Measurements from ENCODE around the gene RIPOR3.
"Not testable (repeated sequence)": the region's sequence is repeated elsewhere in the genome, so short reads cannot be mapped to it uniquely, and the experiment has no call there.

RIPOR3 gene

DNA sequence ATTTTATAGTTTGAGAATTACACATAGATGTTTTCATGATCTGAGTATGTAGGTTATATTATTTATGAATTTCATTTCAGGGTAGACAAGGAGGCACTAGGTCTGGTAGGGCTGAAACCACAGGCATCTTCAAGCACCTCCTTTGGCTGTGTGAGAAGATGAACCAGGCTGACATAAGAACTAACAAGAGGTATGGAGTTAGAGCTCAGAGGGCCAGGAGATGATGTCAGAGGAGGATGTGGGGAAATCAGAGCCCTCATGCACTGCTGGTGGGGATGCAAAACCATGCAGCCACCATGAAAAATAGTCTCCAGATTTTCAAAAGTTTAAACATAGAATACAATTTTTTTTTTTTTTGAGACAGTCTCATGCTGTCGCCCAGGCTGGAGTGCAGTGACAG lies 13.6 kb upstream of the RIPOR3 start:
- DNase-seq (ENCODE audit: low read depth) = no peak

DNA sequence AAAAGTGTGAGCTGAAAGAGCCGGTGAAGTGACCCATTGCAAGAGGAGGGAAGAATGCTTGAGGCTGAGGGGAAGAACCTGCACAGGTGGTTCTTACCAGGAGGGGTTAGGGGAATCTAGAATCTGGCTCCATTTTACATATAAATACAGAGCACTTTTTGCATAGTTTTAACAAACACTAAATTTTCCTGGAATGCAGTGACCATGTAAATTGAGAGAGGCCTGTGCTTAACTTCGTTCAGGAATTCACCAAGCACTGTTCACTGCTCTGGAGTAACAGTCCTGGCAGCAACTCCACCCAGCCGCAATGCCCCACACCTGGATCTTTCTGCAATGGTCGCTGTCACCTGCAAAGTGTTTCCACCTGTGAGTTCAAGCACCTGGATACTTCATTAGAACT lies 13.2 kb upstream of the RIPOR3 start:
- DNase-seq (ENCODE audit: low read depth) = no peak

DNA sequence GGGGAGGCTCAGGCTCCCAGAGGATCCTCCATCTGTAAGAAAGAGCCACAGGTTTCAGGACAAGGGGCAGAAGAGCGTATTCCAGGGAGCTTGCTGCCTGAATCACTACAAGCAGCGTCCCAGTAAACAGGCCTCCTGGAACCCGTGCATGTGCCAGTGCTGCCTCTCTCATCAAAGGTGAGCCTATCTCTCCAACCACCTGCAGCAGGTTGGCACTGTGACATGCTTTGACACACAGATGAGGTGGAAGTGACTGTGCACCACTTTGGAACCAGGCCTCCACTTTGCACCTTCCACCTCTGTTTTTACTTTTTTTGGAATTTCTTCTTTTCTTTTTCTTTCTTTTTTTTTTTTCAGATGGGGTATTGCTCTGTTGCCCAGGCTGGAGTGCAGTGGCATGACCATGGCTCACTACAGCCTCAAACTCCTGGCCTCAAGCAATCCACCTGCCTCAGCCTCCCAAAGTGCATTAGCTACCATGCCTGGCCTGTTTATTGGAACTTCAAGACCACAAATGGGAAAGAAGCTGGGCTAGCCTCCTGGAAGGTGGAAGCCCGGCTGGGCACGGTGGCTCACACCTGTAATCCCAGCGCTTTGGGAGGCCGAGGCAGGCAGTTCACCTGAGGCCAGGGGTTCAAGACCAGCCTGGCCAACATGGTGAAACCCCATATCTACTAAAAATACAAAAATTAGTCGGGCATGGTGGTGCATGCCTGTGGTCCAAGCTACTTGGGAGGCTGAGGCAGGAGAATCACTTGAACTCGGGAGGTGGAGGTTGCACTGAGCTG lies 12.5 kb upstream of the RIPOR3 start:
- not testable (repeated sequence) for DNase-seq (ENCODE audit: low read depth)

DNA sequence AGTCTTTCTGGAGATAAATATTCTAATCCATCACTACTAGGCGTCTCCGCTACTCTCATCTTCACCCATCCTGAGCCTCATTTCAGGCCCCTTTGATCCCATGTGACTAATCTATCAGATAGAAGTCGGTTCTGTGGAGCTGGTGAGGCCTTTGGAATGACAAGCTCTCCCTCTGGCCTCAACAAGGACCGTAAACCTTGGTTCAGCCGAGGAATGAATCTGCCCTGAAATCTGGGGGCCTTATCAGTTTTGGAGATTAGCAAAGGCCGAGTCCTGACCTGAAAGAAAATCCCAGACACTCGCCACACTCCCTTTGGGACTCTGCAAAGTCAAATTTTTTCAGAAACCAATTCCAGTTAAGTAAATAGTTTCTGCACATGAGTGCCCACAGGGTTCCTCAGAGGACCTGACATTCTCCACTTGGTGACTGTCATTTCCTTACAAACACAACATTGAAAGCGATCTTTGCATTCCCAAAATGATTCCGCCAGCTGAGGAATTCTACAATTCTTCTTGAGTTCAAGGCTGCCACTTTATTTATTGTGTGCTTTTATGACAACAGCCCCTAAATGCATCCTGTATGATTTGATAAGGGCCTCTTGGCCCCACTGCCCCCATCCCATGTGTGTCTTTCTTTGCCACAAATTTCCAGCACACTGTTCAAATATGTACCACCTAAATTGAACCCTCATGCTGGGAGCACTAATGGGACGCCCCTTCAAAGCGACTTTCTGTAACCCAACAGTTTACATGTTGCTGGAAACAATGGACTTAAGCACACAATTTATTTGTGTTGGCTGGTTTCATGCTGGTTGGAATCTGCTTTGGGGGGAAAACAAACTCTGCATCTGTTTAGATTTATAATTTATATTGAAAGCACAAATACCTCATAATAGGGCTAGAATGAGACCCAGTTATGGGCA lies 10.0 kb upstream of the RIPOR3 start:
- no peak for DNase-seq (ENCODE audit: low read depth)

DNA sequence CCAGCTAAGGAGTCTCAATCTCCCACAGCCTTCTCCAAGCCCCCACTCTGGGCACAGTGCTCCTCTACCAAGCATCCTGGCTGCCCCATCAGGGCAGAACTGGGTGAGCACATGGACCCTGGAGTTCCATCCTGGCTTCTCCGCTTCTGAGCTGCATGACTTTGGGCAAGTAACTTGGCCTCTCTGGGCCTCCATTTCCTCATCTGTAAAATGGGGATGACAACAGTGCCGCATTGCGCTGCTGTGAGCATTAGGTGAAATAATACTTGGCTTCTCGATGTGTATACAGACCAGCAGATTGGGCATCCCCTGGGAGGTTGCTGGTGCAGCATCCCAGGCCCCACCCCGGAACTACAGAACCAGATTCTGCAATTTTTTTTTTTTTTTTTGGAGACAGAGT lies 8.3 kb upstream of the RIPOR3 start:
- DNase-seq (ENCODE audit: low read depth) = no peak

DNA sequence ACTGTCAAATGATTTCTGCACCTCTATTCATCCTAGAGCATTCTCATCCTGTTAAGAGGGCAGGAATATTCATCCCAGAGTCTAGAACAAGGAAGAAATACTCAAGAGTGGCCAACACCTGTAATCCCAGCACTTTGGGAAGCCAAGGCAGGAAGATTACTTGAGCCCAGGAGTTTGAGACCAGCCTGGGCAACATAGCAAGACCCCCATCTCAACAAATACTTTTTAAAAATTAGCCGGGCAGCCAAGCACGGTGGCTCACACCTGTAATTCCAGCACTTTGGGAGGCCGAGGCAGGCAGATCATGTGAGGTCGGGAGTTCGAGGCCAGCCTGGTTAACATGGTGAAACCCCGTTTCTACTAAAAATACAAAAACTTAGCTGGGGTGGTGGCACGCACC lies 6.9 kb upstream of the RIPOR3 start:
- DNase-seq (ENCODE audit: low read depth) = not testable (repeated sequence)

DNA sequence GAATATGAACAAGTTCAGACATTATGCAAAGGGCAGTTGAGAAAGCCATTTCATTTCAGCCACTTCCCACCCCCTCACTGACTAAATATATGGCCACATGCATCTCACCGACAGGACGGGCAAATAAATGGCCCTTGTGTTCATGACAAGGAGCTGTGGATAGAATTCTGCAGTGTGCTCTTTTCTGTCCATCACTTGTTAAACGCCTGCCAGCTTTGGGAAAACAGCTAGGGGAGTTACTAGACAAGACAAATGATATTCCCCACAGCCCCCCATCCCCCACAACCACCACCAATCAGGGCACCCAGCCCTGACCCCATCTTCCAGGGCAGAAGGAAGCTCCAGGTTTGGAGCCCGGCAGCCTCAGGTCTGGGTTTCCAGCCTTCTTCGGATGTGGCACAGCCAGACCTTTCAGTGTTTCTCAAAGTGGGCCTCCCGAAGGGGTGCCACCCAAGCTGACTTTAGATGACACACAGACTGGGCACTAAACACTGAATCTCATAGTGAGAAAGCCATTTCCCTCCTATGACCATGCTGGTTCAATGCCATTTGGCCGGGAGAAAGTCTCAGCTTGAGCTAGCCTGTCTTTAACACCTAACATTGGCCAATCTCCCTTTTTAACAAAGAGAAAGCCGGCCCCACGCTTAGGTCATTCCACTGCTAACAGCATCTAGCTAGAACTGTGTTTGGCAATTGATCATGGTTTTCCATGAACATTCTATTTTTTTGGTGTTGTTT lies 4.0 kb upstream of the RIPOR3 start:
- DNase-seq (ENCODE audit: low read depth) = no peak

DNA sequence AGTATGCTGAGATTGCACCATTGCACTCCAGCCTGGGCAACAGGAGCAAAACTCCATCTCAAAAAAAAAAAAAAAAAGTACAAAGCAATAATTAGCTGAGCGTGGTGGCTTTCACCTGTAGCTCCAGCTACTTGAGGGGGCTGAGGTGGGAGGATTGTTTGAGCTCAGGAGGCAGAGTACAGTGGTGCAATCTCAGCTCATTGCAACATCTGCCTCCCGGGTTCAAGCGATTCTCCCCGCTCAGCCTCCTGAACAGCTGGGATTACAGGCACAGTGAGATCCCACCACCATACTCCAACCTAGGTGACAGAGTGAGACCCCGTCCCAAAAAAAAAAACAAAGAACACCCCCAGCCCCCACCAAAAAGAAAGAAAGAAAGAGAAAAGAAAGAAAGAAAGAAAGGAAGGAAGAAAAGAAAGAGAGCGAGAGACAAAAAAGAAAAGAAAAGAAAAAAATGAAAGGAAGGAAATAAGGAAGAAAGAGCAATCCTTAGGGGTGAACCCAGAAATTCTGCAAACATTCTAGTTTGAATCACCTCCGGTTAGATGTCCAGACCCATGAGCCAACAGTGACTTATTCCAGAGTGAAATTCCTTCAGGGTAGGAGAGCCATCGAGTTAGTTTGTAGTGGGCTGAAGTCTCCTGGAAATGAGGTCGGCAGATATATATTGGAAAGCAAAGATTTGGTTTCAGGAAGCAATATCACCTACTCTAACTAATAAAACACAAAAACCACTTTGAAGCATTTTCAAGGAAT lies 3.2 kb upstream of the RIPOR3 start:
- DNase-seq (ENCODE audit: low read depth) = no peak

DNA sequence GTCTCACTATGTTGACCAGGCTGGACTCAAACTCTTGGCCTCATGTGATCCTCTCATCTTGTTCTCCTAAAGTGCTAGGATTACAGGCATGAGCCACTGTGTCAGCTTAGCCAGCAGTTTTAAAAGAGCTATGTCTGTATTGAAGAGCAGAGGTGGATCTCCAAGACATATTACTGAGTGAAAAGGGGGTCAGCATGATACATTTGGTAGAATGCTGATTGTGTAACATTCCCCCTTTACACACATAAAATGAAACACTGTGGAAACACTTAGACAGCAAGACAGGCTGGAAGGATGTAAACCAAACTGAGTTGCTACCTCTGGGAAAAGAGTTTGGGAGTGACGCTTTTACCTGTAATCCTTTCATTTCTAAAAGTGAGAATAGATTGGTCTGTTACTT lies 1.7 kb upstream of the RIPOR3 start:
- DNase-seq (ENCODE audit: low read depth) = no peak

DNA sequence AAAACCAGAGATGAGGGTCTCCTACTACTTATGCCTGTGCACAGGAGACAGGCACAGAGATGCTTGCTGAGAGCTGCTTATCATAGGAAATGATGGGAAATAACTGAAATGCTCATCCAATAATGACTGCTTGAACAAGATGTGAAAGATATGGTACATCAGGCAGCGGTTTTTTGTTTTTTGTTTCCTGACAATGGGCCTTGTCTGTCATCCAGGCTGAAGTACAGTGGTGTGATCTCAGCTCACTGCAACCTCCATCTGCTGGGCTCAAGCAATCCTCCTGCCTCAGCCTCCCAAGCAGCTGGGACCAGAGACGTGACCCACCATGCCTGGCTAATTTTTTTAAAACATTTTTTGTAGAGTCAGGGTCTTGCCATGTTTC lies 1.2 kb upstream of the RIPOR3 start:
- DNase-seq (ENCODE audit: low read depth) = no peak

DNA sequence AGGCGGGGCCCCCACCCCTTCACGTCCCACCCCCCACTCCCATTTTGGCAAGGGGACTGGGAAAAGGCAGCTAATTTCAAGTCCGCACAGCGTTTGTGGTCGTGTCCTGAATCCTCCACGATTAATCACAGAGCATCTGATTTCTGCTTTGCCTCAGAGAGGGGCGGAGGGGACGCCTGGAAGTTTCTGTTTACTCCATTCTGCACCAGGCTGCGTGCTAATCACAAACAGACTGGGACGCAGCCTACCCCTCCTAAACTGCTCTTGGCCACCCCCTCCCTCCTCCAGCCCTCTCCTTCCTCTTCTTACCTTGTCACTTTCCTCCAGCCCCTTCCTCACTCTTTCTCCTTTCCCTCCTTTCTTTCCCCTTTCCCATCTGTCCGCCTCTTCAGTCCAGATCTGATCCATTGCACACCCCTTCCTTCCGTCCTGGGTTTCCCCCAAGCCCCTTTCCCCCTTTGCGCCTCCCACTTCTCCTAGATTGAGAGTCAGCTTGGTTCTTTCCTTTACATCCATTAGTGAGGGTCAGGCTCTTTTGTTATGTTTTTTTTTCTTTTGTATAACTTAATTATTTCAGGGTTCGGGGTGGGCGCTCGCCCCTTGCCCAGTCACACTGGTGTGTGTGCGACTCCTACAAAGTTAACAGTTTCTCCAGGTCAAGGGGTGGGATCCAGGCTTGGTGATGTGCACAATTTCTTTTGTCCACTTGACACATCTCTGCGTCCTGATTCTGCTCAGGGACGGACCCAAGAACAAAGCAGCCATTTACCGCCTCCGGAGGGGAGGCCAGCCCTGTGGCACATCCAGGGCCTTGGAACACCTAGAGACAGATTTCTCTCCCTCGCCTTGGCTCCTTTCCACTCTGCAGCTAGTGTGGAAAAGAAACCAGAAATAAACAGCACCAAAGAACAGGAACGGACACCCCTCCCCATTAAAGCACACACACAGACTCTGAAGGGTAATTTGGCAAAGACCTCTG lies 520 bp upstream of the RIPOR3 start:
- DNase-seq (ENCODE audit: low read depth) = no peak

DNA sequence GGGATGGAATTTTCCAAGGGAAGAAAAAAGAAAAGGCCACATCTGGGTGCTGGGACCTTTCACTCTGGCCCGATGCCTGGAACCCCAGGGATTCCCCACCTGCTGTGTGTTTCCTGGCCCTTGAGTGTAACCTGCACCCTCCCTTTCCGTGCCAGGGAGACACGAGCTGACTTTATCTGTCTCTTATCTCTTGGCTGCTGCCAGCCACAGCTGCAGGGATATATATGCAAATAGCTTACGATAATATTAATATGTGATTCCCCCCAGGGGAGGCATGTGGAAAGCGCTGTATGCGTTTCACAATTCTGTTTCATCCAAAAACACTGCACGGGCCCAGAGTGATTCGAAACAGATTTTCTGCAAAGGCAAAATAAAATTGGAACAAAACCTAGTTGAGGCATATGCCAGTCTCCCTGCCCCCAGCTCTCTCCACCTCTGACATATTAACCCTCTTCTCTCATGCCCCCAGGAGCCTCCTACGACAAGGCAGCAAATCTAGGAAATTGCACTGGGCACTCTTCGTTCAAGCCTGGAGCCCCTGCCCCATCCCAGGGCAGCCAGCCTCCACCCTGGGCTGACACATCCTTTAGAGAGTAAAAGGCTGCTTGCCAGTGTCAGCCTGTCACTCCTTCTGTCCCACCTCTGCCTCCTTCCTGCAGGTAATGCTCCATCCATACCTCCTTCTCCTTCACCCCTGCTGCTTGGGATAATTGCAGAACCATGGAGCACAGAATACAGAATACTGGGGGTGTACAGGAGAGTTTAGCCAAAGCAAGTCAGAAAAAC lies 1.3 kb downstream of the RIPOR3 start:
- DNase-seq (ENCODE audit: low read depth) = no peak

DNA sequence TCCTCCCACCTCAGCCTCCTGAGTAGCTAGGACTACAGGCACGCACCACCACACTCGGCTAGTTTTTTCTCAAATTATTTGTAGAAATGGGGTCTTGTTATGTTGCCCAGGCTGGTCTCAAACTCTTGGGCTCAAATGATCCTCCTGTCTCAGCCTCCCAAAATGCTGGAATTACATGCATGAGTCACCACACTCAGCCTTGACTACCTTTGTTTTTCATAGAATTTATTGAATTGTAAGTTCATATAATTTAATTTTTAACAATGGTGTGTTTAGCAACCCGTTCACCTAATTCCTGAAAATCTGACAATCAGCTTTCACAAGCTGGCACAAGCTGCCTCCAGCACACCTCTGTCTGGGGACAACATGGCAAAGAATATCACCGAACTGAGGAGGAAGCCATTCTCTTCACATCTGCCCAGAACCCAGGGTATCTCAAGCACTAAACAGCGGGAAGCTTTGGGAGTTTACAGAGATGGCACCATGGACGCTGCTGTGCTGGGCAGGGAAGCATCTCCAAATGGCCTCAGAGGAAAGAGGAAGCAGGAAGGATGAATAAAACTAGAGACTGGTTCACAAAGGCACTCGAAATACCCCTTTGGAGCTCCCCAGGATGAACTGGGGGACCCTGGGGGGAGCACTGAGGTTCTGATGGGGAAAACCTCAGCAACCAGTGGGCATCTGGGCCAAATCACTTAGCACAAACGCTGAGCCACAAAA lies 2.9 kb downstream of the RIPOR3 start:
- DNase-seq (ENCODE audit: low read depth) = no peak

DNA sequence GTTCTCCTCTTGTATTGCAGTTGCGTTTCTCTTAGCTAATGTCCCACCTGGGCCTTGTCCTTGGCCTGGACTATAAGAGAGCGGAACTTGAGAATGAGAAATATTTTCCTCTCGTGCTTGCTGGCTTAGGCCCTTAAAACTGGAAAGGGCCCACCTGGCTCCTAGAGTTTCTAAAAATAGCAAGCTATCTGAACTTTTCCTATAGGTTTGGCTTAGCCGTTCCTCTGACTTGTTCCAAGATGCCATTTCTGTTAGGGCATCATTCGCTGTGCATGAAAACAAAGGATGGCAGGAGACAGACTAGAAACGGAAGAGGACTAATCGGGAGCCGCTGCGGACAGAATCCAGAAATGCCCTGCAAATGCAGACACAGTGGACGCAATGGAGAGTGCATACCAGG lies 4.5 kb downstream of the RIPOR3 start:
- no peak for DNase-seq (ENCODE audit: low read depth)

DNA sequence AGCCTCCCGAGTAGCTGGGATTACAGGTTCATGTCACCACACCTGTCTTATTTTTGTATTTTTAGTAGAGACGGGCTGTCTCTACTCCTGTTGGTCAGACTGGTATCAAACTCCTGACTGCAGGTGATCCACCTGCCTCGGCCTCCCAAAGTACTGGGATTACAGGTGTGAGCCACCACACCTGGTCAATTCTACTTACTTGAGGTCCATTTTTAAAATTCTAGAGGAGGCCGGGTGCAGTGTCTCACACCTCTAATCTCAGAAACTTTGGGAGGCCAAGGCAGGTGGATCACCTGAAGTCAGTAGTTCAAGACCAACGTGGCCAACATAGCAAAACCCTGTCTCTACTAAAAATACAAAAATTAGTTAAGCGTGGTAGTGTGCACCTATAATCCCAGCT lies 7.8 kb downstream of the RIPOR3 start:
- DNase-seq (ENCODE audit: low read depth) = no peak

DNA sequence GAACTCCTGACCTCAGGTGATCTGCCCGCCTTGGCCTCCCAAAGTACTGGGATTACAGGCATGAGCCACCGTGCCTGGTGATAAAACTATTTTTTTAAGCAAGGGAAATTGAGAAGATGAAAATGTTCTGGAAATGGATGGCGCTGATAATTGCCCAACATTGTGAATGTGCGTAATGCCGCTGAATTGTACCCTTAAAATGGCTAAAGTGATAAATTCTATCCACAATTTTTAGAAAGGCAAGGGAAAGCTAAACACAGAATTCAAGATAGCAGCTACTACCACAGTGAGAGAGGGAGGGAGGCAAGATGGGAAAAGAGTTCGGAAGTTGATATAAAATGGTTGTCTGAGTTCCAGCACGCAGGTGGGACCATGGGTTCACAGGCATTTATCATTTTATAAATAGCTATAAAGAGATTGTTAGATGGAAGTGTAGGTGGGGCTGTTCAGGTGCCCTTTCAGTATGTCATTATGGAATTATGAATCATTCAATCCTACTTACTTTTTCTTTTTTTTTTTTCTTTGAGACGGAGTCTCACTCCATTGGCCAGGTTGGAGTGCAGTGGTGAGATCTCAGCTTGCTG lies 8.3 kb downstream of the RIPOR3 start:
- DNase-seq (ENCODE audit: low read depth) = no peak

DNA sequence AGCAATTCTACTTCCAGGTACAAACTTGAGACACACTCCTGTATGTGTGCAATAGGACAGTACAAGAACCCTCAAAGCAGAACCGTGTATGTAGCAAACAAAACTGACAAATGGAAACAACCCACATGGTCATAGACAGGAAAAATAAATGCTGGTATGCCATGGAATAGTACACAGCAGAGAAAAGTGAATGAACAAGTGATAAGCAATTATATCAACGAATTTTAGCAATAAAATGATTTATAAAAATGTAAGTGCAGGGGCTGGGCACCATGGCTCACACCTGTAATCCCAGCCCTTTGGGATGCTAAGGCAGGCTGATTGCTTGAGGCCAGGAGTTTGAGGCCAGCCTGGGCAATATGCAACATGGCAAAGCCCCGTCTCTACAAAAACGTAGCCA lies 9.3 kb downstream of the RIPOR3 start:
- no peak for DNase-seq (ENCODE audit: low read depth)

DNA sequence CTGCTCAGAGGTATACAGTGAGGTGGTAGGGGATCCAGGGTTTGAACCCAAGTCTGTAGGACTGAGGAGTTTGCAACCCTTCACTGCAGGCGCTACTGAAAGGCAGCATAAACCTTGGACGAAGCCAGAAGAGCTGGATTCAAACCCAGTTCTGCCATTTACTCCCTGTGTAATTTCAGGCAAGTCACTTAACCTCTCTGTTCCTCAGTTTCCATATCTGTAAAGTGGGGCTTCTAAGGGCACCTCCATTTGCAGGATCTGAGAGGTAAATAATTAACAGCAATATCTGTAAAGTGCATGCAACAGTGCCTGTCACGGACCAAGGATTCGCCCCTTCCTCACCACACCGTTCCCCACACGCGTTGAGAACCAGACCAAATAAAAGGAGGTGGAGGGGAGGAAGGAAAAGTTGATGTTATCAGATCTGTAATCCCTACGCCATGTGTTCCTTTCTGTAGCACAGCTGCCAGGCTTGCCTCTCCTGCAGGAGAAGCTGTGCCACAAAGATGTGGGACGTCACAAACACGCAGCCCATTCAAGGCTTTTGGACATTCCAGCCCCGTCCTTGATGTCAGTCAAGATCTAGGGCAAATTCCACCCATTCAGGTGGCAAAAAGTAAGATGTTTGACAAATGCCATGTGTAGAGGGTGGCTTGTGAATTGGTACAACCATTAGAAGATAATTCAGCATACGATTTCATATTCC lies 9.8 kb downstream of the RIPOR3 start:
- no peak for DNase-seq (ENCODE audit: low read depth)
